Caco-2 (cell line): ENCODE measurements around the gene TRAPPC3. TPM values are rescaled to one million over a fixed set of nuclear protein-coding genes. Genes with fewer than 3 reads are reported as not detected.
"Not testable (repeated sequence)": the region's sequence is repeated elsewhere in the genome, so short reads cannot be mapped to it uniquely, and the experiment has no call there.

ENCODE experiments used
- Bru-seq: library from RNA; stranded (reverse); fragments of 400-500 nt; gene quantifications from one replicate; lab custom pipeline; 2021; lab: Mats Ljungman, UMichigan
- BruChase-seq, 2 experiments: library from RNA; stranded (reverse); fragments of 400-500 nt; gene quantifications; one replicate each; lab custom pipeline; 2021; lab: Mats Ljungman, UMichigan
- BruUV-seq: library from RNA; stranded (reverse); fragments of 400-500 nt; replicated peaks from 2 replicates; lab custom pipeline; 2021; lab: Mats Ljungman, UMichigan
- CTCF ChIA-PET: fragments of 300-600 bp; sonication (Branson Sonifier 250); formaldehyde crosslinking; loops from one replicate; lab custom pipeline; 2022; ENCODE audit warnings: antibody characterized with exemption; lab: Charles Lee
- POLR2A ChIA-PET: fragments of 300-600 bp; sonication (Branson Sonifier 250); formaldehyde crosslinking; loops from one replicate; lab custom pipeline; 2022; ENCODE audit warnings: antibody characterized with exemption; lab: Charles Lee
- DNase-seq, 2 experiments: peaks; one replicate each; pipeline versions ENCODE4 v3.0.0 to v3.0.0-alpha.2; 2020 to 2022
- H3K27me3 ChIP-seq: replicated peaks from 2 replicates; pipeline ENCODE4 v1.6.0; 2011; ENCODE audit warnings: low read length; ENCODE audit not compliant: control insufficient read depth, insufficient read depth
- H3K36me3 ChIP-seq: 2 replicates; pipeline ENCODE4 v1.5.1; 2011; ENCODE audit warnings: low read length; ENCODE audit not compliant: control insufficient read depth, insufficient read depth
- H3K4me1 ChIP-seq: fragments of 250-450 bp; sonication (Bioruptor Pico); 2 replicates; pipeline ENCODE4 v1.5.1; 2020; ENCODE audit warnings: mild to moderate bottlenecking
- H3K4me3 ChIP-seq: 2 replicates; pipeline ENCODE4 v1.5.1; 2011; ENCODE audit warnings: low read depth, mild to moderate bottlenecking, control low read depth, low read length
- H3K9me3 ChIP-seq: fragments of 250-450 bp; sonication (Bioruptor Pico); 2 replicates; pipeline ENCODE4 v1.5.1; 2020; ENCODE audit warnings: mild to moderate bottlenecking, moderate library complexity
- H3K27ac Mint-ChIP-seq: one replicate; pipeline ENCODE4 v1.8.0; 2022; ENCODE audit warnings: mixed read lengths; ENCODE audit not compliant: unreplicated experiment
- H3K27me3 Mint-ChIP-seq: one replicate; pipeline ENCODE4 v1.8.0; 2022; ENCODE audit warnings: mixed read lengths; ENCODE audit not compliant: insufficient read depth, unreplicated experiment
- H3K36me3 Mint-ChIP-seq: one replicate; pipeline ENCODE4 v1.8.0; 2022; ENCODE audit warnings: mild to moderate bottlenecking, mixed read lengths; ENCODE audit not compliant: insufficient read depth, unreplicated experiment
- H3K4me1 Mint-ChIP-seq: one replicate; pipeline ENCODE4 v1.8.0; 2022; ENCODE audit warnings: low read depth, mixed read lengths; ENCODE audit not compliant: unreplicated experiment
- H3K4me3 Mint-ChIP-seq: one replicate; pipeline ENCODE4 v1.8.0; 2022; ENCODE audit warnings: mild to moderate bottlenecking, moderate library complexity, mixed read lengths; ENCODE audit not compliant: unreplicated experiment
- H3K9me3 Mint-ChIP-seq: one replicate; pipeline ENCODE4 v1.8.0; 2022; ENCODE audit warnings: mixed read lengths; ENCODE audit not compliant: unreplicated experiment
- CTCF ChIP-seq, 2 experiments: fragments of 200-600 bp in 1 of 2; IDR thresholded peaks; 1 replicate in 1 of 2; 2 replicates in 1 of 2; pipeline versions ENCODE4 v1.5.1 to v1.8.0; 2011 to 2022; ENCODE audit warnings: antibody characterized with exemption in 1 of 2, control low read depth in 1 of 2, inconsistent platforms in 1 of 2, low read depth in 1 of 2, low read length in 1 of 2, mild to moderate bottlenecking in 1 of 2, moderate library complexity in 1 of 2; ENCODE audit not compliant: insufficient read depth in 1 of 2, severe bottlenecking in 1 of 2, unreplicated experiment in 1 of 2
- intact Hi-C: fragments of 100-400 bp; cut with micrococcal nuclease; formaldehyde crosslinking; loops from one replicate; pipeline ENCODE4 v1.10.0; 2022; ENCODE audit not compliant: unreplicated experiment
- long read RNA-seq: library from polyadenylated mRNA; stranded (forward); transcript quantifications from one replicate; pipeline ENCODE4 v2.0.0, GENCODE V29; 2022
- total RNA-seq: library from RNA; stranded (reverse); gene quantifications from 2 replicates; pipeline ENCODE4 v1.2.3, GENCODE V29; 2022

The TRAPPC3 gene
- total RNA-seq (35.4 and 37.9 TPM in 2 replicates), Bru-seq, nascent RNA (percentile 62 among the genes with signal in this experiment), BruChase-seq, experiment 1, labeled RNA remaining after a 2-hour chase (percentile 67 among the genes with signal in this experiment), BruChase-seq, experiment 2, labeled RNA remaining after a 6-hour chase (percentile 73 among the genes with signal in this experiment)
- long read RNA-seq, transcript TRAPPC3-204 (5 exons, 1,265 nt), result major isoform, 15 of 20 reads
- long read RNA-seq, partial matches to known transcripts, result 2 of 20 reads
- long read RNA-seq, other reads (novel, unspliced or antisense), result 1 of 20 reads

GRCh38 chr1:36149237-36149972, at the start of gene TRAPPC3:
TRAPPC3 (minus strand) TSS chr1:36149486; CDS start chr1:36149378, 108 bp downstream.
- CTCF ChIA-PET, result interaction anchor here (0.8 to 2.0 kb wide), 8 partner anchors 14 to 220 kb away, joined by 4 to 13 read pairs (median 8); partner anchors contain the start of gene THRAP3
- H3K36me3 Mint-ChIP-seq, result peaks cover 15% of the 10 kb centered on the region
- peak within 1 kb of the TSS; percentile 60 for H3K4me3 ChIP-seq
- H3K27me3 Mint-ChIP-seq, result no peaks in the 10 kb centered on the region
- POLR2A ChIA-PET, result interaction anchor here (0.6 to 0.8 kb wide), 6 partner anchors 17 to 1321 kb away, joined by 3 to 4 read pairs (median 3); partner anchors contain the start of gene THRAP3
- no peaks in the 10 kb centered on the region for H3K27me3 ChIP-seq
- DNase-seq, result peak; percentile 97 to 99
- no TSS peak for BruUV-seq
- no peaks in the 10 kb centered on the region for H3K4me1 Mint-ChIP-seq
- intact Hi-C loops, result loop anchor here (1.0 to 5.0 kb wide), 5 partner anchors 39 to 136 kb away; partner anchors contain the start of gene THRAP3
- H3K4me3 Mint-ChIP-seq, result peak within 1 kb of the TSS; percentile 99
- H3K9me3 Mint-ChIP-seq, result no peaks in the 10 kb centered on the region
- H3K36me3 ChIP-seq, result no peaks in the 10 kb centered on the region
- peak within 1 kb of the TSS; percentile 100 for H3K27ac Mint-ChIP-seq
- no peaks in the 10 kb centered on the region for H3K9me3 ChIP-seq
- H3K4me1 ChIP-seq, result peaks cover 10% of the 10 kb centered on the region
- TF ChIP-seq CTCF (IDR thresholded peaks at IDR 0.05; ENCODE audit: insufficient read depth in 1 of 2, low read depth in 1 of 2, low read length in 1 of 2, severe bottlenecking in 1 of 2, unreplicated experiment in 1 of 2), result peak; percentile 63 to 77

GRCh38 chr1:36198641-36199040, 49.4 kb upstream of the TRAPPC3 start:
- H3K36me3 Mint-ChIP-seq, result no peaks in the 10 kb centered on the region

GRCh38 chr1:36196805-36197204, 47.5 kb upstream of the TRAPPC3 start:
- intact Hi-C loops, H3K9me3 Mint-ChIP-seq, H3K27ac Mint-ChIP-seq, H3K36me3 ChIP-seq, H3K4me1 Mint-ChIP-seq, POLR2A ChIA-PET, H3K4me1 ChIP-seq, H3K27me3 ChIP-seq, H3K9me3 ChIP-seq, BruUV-seq, H3K27me3 Mint-ChIP-seq, DNase-seq, CTCF ChIA-PET, H3K4me3 Mint-ChIP-seq, H3K4me3 ChIP-seq, H3K36me3 Mint-ChIP-seq: not testable (repeated sequence)

More at GRCh38 chr1:36198641-36199040, 49.4 kb upstream of the TRAPPC3 start:
- intact Hi-C loops, result no loop called here
- H3K36me3 ChIP-seq, result no peaks in the 10 kb centered on the region
- H3K9me3 Mint-ChIP-seq, result no peaks in the 10 kb centered on the region
- no peaks in the 10 kb centered on the region for H3K4me1 Mint-ChIP-seq
- CTCF ChIA-PET, result no interaction called here
- no TSS peak for BruUV-seq
- H3K27me3 ChIP-seq, result no peaks in the 10 kb centered on the region
- no peak for DNase-seq
- H3K9me3 ChIP-seq, result no peaks in the 10 kb centered on the region
- POLR2A ChIA-PET, result no interaction called here
- no peak overlapping the region for H3K4me3 Mint-ChIP-seq
- no peak for TF ChIP-seq CTCF (IDR thresholded peaks at IDR 0.05; ENCODE audit: insufficient read depth in 1 of 2, low read depth in 1 of 2, low read length in 1 of 2, severe bottlenecking in 1 of 2, unreplicated experiment in 1 of 2)
- no peak overlapping the region for H3K27ac Mint-ChIP-seq
- H3K4me1 ChIP-seq, result no peaks in the 10 kb centered on the region
- peaks cover 3% of the 10 kb centered on the region for H3K27me3 Mint-ChIP-seq
- H3K4me3 ChIP-seq, result no peak overlapping the region
